Endothelial cell (in vitro differentiated cells): ENCODE data around the gene MOB3B. TPM values are rescaled to one million over a fixed set of nuclear protein-coding genes. Genes with fewer than 3 reads are reported as not detected.
"Not testable (repeated sequence)": the region's sequence is repeated elsewhere in the genome, so short reads cannot be mapped to it uniquely, and the experiment has no call there.

ENCODE experiments used
- DNase-seq: peaks from one replicate; pipeline ENCODE4 v3.0.0; 2021; ENCODE audit warnings: low spot score
- H3K27ac Mint-ChIP-seq: one replicate; pipeline ENCODE4 v1.8.0; 2021; ENCODE audit warnings: mixed read lengths, inconsistent platforms; ENCODE audit not compliant: unreplicated experiment
- H3K27me3 Mint-ChIP-seq: one replicate; pipeline ENCODE4 v1.8.0; 2021; ENCODE audit warnings: mild to moderate bottlenecking, moderate library complexity, mixed read lengths, inconsistent platforms; ENCODE audit not compliant: unreplicated experiment
- H3K36me3 Mint-ChIP-seq: one replicate; pipeline ENCODE4 v1.8.0; 2021; ENCODE audit warnings: mild to moderate bottlenecking, low read depth, mixed read lengths, inconsistent platforms; ENCODE audit not compliant: unreplicated experiment
- H3K4me1 Mint-ChIP-seq: one replicate; pipeline ENCODE4 v1.8.0; 2021; ENCODE audit warnings: mild to moderate bottlenecking, mixed read lengths, inconsistent platforms; ENCODE audit not compliant: unreplicated experiment
- H3K4me3 Mint-ChIP-seq: one replicate; pipeline ENCODE4 v1.8.0; 2021; ENCODE audit warnings: mild to moderate bottlenecking, mixed read lengths, inconsistent platforms; ENCODE audit not compliant: unreplicated experiment
- H3K9me3 Mint-ChIP-seq: one replicate; pipeline ENCODE4 v1.8.0; 2021; ENCODE audit warnings: mixed read lengths, inconsistent platforms; ENCODE audit not compliant: unreplicated experiment
- total RNA-seq: library from RNA; stranded (reverse); fragmentation: NEBNext Ultra II Directional; extraction: Animal tissue kit (Norgen Biotek cat#: 25700); gene quantifications from one replicate; pipeline ENCODE4 v1.2.1, GENCODE V29; 2021; ENCODE audit not compliant: unreplicated experiment
- TF ChIP-seq, protein P1 (sequence below): fragments of 200-600 bp; sonication (generic); IDR thresholded peaks from one replicate; pipeline ENCODE4 v1.5.0; 2021; ENCODE audit warnings: antibody characterized with exemption; ENCODE audit not compliant: unreplicated experiment

MOB3B gene
- total RNA-seq, 1 donor from 2014 or later = 6.4 TPM

DNA sequence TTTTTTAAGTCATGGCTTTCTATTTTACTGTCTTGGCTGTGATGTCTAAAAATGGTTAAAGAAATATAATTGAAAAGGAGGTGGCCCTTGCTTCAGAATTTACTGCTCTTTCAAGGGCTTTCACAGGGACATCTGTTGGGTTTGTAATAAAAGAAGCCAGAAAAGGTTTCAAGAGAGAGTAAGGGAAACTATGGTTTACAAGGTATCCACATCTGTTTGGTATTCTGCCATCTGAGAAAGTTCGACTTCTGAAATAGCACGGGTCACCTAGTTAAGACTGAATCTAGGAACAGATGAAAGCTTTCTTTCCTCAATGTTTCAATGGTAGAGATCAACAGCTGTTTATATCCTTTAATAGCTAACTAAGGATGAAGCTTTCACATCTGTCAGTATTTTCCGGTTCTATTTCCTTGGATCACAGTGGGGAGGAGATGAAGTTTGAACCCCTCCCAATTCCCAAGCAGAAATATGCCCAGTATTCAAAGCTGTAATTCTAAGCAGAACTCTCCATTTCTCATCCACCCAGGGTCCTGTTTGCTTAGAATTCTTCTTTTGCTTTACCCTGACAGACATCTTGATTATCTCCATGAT is 78.3 kb downstream of the MOB3B start:
- Mint-ChIP-seq H3K4me1 (peaks cover 13% of the 10 kb centered on the region), H3K27ac (no peak overlapping the region)

DNA sequence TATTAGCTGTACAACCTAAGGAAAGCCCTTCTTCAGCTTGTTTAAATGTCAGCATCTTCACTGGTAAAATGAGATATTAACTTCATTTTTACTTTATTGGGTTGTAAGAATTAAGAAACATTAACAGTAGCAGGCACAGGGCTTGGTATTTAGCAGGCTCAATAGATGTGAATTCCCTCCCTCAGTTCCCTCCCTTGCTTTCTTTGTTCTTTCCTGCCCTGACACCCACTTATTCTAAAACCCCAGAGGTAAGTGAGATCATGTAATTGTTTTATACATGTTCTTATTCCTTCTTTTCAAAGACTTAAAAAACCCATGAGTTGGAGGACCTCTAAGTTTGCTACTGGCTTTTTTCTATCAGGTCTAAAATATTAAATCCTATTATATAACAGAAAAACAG is 78.9 kb downstream of the MOB3B start:
- peaks cover 13% of the 10 kb centered on the region for H3K4me1 Mint-ChIP-seq
- H3K27me3 Mint-ChIP-seq = peaks cover 1% of the 10 kb centered on the region
- no peak overlapping the region for H3K4me3 Mint-ChIP-seq

More for the DNA sequence above, 78.3 kb downstream of the MOB3B start:
- DNase-seq = no peak
- Mint-ChIP-seq H3K36me3 (no peaks in the 10 kb centered on the region), H3K27me3 (peaks cover 1% of the 10 kb centered on the region), H3K4me3 (no peak overlapping the region), H3K9me3 (no peaks in the 10 kb centered on the region)
- TF ChIP-seq, protein P1, sequence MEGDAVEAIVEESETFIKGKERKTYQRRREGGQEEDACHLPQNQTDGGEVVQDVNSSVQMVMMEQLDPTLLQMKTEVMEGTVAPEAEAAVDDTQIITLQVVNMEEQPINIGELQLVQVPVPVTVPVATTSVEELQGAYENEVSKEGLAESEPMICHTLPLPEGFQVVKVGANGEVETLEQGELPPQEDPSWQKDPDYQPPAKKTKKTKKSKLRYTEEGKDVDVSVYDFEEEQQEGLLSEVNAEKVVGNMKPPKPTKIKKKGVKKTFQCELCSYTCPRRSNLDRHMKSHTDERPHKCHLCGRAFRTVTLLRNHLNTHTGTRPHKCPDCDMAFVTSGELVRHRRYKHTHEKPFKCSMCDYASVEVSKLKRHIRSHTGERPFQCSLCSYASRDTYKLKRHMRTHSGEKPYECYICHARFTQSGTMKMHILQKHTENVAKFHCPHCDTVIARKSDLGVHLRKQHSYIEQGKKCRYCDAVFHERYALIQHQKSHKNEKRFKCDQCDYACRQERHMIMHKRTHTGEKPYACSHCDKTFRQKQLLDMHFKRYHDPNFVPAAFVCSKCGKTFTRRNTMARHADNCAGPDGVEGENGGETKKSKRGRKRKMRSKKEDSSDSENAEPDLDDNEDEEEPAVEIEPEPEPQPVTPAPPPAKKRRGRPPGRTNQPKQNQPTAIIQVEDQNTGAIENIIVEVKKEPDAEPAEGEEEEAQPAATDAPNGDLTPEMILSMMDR = no peak

DNA sequence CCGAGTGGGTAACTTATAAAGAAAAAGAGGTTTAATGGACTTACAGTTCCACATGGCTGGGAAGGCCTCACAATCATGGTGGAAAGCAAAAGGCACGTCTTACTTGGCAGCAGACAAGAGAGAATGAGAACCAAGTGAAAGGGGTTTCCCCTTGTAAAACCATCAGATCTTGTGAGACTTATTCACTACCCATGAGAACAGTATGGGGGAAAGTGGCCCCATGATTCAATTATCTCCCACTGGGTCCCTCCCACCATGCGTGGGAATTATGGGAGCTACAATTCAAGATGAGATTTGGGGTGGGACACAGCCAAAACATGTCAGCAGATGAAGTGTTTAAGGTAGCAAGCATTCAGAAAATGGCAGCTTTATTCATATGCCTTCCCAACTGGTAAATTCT is 81.3 kb downstream of the MOB3B start:
- not testable (repeated sequence) for DNase-seq, H3K4me3 Mint-ChIP-seq, H3K27ac Mint-ChIP-seq, H3K27me3 Mint-ChIP-seq, H3K9me3 Mint-ChIP-seq, H3K36me3 Mint-ChIP-seq
- H3K4me1 Mint-ChIP-seq = peaks cover 11% of the 10 kb centered on the region

More for the DNA sequence above, 78.9 kb downstream of the MOB3B start:
- TF ChIP-seq, protein P1 = no peak
- no peak for DNase-seq
- Mint-ChIP-seq H3K9me3 (no peaks in the 10 kb centered on the region), H3K36me3 (no peaks in the 10 kb centered on the region), H3K27ac (no peak overlapping the region)

DNA sequence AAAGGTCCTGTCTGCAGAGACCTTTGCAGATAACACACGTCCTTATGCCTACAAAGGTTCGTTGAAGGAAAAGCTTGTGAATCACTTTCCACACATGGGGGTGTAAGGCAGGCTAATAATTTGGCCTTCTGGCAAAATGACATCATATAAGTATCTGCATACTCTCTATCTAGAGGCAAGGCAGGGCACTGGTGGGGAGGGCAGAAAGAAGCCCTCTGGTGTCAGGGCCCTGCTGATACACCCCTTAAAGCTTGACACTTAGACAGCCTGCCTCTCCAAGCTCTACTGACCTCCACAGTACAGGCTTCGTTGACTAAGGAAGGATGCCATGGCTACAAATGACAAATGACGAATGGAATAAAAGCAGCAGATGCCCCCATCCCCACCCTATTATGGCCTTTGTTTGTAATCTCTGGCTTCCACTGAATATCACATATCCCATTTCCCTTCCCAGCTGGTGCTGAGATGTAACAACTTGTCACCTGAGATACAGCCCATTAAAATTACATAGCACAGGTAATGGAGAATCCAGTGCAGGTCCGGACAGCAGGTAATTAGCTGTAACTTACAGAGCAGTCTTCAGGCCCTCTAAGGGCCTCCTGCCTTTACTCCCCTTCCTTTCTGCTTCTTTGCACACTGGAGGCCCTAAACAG is 82.5 kb downstream of the MOB3B start:
- no peak overlapping the region for H3K4me3 Mint-ChIP-seq
- H3K4me1 Mint-ChIP-seq = peaks cover 11% of the 10 kb centered on the region
- TF ChIP-seq, protein P1 = no peak
- DNase-seq = no peak
- no peaks in the 10 kb centered on the region for H3K9me3 Mint-ChIP-seq
- H3K27me3 Mint-ChIP-seq = peaks cover 1% of the 10 kb centered on the region
- H3K27ac Mint-ChIP-seq = no peak overlapping the region
- no peaks in the 10 kb centered on the region for H3K36me3 Mint-ChIP-seq

DNA sequence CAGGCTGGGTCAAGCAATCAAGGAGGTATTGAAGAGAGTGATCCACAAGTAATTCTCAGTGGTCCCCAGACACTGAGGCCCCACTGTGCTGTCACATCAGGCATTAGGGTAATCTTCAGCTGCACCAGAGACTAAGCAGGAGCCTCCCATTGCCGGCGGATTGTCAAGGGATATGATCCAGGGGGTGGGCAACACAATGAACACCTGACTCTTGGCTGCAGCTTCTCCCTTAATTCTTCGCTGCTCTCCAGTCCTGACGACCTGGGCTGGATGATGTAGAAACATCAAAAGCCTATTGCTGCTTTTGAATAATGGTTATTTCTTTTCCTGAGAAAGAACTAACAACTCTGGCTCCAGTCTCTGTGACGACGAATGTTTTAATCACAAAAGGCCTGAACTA is 83.9 kb downstream of the MOB3B start:
- Mint-ChIP-seq H3K4me3 (no peak overlapping the region), H3K36me3 (no peaks in the 10 kb centered on the region), H3K9me3 (no peaks in the 10 kb centered on the region), H3K27me3 (no peaks in the 10 kb centered on the region), H3K27ac (no peak overlapping the region), H3K4me1 (no peaks in the 10 kb centered on the region)
- no peak for DNase-seq
- TF ChIP-seq, protein P1 = no peak
